GM12872 (cell line): ENCODE measurements around the gene PM20D2.

Source experiments
- TF ChIP-seq, protein P1 (sequence below): IDR thresholded peaks from 3 replicates; pipeline ENCODE4 v1.5.1; 2011; ENCODE audit warnings: low read depth, mild to moderate bottlenecking, low read length, moderate library complexity; ENCODE audit not compliant: insufficient read depth

PM20D2 gene

DNA sequence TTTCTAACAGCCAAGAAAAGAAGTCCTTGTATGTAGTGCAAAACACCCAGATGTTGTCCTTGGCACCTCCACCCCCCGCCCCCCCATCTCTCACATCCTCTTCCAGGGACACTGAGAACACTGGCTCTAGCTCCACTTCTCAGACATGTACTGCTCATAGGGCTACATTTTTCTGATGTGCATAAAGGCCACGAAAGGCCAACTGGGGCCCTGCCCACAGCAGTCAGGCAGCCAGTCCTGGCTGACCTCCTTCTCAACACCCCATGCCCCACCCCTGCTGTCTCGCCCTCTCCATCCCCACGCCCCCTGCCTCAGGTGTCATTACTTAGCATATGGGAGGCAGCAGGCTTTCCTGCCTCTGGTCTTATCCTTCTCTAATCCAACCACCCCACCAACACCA is 60.0 kb downstream of the PM20D2 start:
- TF ChIP-seq, protein P1, sequence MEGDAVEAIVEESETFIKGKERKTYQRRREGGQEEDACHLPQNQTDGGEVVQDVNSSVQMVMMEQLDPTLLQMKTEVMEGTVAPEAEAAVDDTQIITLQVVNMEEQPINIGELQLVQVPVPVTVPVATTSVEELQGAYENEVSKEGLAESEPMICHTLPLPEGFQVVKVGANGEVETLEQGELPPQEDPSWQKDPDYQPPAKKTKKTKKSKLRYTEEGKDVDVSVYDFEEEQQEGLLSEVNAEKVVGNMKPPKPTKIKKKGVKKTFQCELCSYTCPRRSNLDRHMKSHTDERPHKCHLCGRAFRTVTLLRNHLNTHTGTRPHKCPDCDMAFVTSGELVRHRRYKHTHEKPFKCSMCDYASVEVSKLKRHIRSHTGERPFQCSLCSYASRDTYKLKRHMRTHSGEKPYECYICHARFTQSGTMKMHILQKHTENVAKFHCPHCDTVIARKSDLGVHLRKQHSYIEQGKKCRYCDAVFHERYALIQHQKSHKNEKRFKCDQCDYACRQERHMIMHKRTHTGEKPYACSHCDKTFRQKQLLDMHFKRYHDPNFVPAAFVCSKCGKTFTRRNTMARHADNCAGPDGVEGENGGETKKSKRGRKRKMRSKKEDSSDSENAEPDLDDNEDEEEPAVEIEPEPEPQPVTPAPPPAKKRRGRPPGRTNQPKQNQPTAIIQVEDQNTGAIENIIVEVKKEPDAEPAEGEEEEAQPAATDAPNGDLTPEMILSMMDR, result no peak

DNA sequence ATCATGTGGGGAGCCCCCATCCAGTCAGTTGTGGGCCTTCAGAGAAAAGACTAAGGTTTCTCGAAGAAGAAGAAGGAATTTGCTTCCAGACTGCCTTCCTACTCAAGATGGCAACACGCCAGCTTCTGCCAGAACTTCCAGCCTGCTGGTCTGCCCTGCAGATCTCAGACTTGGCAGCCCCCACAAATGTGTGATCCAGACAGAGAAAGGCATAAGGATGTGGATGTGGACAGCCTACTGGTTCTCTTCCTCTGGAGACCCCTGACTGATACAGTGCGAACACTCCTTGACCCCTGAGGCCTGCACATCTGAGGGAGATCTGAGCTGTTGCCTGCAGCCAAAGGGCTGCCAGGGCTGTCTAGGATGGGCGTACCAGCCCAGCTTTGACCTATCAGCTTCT is 62.7 kb downstream of the PM20D2 start:
- TF ChIP-seq, protein P1, result no peak

DNA sequence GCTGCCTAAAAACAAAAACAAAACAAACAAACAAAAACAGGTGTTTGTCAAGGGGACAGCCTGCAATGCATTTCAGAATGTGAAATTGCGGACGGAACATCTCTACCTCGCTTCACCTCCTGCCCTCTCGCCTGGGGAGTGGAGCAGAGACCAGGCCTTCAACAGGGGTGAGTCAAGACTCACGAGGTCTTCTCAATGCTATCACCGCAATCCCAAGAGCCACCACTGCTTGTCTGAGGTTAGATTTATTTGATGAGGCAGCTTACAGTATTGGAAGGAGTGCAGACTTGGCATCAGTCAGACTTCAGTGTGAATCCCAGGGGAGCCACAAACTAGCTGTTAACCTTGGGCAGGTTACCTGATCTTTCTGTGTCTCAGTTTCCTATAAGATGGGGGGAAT is 63.6 kb downstream of the PM20D2 start:
- TF ChIP-seq, protein P1, result no peak

DNA sequence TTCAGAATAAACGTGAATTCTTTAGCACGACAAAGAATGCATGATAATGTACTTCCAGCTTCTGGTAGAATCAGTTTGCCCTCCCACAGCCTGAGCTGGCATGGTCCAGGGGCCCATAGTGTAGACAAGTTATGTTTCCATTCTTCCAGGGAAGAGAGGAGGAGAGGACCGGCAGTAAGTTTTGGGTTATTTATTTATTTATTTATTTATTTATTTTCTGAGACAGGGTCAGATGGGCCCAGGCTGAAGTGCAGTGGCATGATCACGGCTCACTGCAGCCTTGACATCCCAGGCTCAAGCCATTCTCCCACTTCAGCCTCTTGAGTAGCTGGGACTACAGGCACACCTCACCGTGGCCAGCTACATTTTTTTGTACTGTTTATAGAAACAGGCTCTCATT is 66.6 kb downstream of the PM20D2 start:
- TF ChIP-seq, protein P1, result no peak

DNA sequence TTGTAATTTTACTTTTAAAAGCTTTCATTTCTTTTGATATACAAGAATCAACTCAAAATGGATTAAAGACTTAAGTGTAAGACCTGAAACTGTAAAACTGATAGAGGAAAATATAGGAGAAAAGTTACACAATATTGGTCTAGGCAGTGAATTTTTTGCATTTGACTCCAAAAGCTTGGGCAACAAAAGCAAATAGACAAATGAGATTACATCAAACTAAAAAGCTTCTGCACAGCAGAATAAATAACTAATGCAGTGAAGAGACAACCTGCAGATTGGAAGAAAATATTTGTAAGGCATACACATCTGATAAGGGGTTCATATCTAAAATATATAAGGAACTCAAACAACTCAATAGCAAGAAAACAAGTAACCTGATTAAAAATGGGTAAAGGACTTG is 68.3 kb downstream of the PM20D2 start:
- TF ChIP-seq, protein P1, result no peak
